Right cardiac atrium (tissue), 5 donors: ENCODE measurements around the gene SLX4IP. TPM values are rescaled to one million over a fixed set of nuclear protein-coding genes. Genes with fewer than 3 reads are reported as not detected.
A peak's percentile ranks its signal among the peaks of the same experiment; 100 is the strongest.
"Not testable (repeated sequence)": the region's sequence is repeated elsewhere in the genome, so short reads cannot be mapped to it uniquely, and the experiment has no call there.

Source experiments
- ATAC-seq, 2 donors: fragments of 200-7000 bp; cut with Tn5 transposase; one replicate each; pipeline versions ENCODE4 v1.8.0 to v1.9.1; 2020; ENCODE audit warnings: moderate library complexity in 2 of 2, mild to moderate bottlenecking in 1 of 2
- DNase-seq, 3 donors: peaks; one replicate each; pipeline ENCODE4 v3.0.0-alpha.2; 2020
- H3K27ac ChIP-seq: one replicate; pipeline ENCODE4 v1.5.1; 2013; ENCODE audit warnings: mild to moderate bottlenecking, low read length, control low read depth, moderate library complexity
- H3K27me3 ChIP-seq: one replicate; pipeline ENCODE4 v1.6.1; 2013; ENCODE audit not compliant: control insufficient read depth, insufficient read depth
- H3K4me1 ChIP-seq: one replicate; pipeline ENCODE4 v1.6.1; 2013; ENCODE audit warnings: low read length; ENCODE audit not compliant: control insufficient read depth, insufficient read depth
- H3K4me3 ChIP-seq: one replicate; pipeline ENCODE4 v1.5.1; 2013; ENCODE audit warnings: low read length, control low read depth
- H3K9me3 ChIP-seq: one replicate; pipeline ENCODE4 v1.6.1; 2013; ENCODE audit warnings: low read length; ENCODE audit not compliant: control insufficient read depth
- WGBS: extraction: QIAGEN DNeasy Blood & Tissue Kit; methylation state at CpG from one replicate; pipeline ENCODE4 v1.1.7; 2013; 5-methylcytosine and 5-hydroxymethylcytosine counted together
- intact Hi-C, 4 donors: fragments of 100-400 bp; cut with DNase I; formaldehyde crosslinking; loops; one replicate each; pipeline versions ENCODE4 v1.11.0 to v1.14.0; 2022 to 2023
- polyA plus RNA-seq: library from polyadenylated mRNA; stranded (reverse); fragments of 200-250 nt; gene quantifications from one replicate; pipeline ENCODE4 v1.2.3, GENCODE V29; 2013
- total RNA-seq, 4 donors: library from RNA; stranded (reverse); fragmentation: NEBNext Ultra II Directional; extraction: Animal tissue kit (Norgen Biotek cat#: 25700); gene quantifications; one replicate each; pipeline ENCODE4 v1.2.1, GENCODE V29; 2021
- donor health status: healthy with polysubstance abuse.
- donor health status: DM: no; HTN: yes; CAD: no.
- donor health status: DM: no; HTN: no; CAD: no.
- donor health status: DM: no; HTN: yes; CAD: no; lungs with severe emphysema.
- donor health status: DM: yes; HTN: yes; CAD: no.

SLX4IP gene
- total and polyA plus RNA-seq, 5 donors, result 1.3 to 3.2 (median 2.5) TPM

GRCh38 chr20:10408108-10408813 is 26.8 kb upstream of the SLX4IP start:
- no peak overlapping the region for H3K27ac ChIP-seq
- no peaks in the 10 kb centered on the region for H3K27me3 ChIP-seq
- ATAC-seq (no peak), DNase-seq (no peak)
- 94% methylated on average over 2 of the region's 2 CpGs for WGBS
- no peaks in the 10 kb centered on the region for H3K9me3 ChIP-seq
- no peak overlapping the region for H3K4me3 ChIP-seq
- peaks cover 1% of the 10 kb centered on the region for H3K4me1 ChIP-seq
- intact Hi-C loops, result no loop called here

GRCh38 chr20:10411673-10412072 is 23.4 kb upstream of the SLX4IP start:
- intact Hi-C loops, result no loop called here
- DNase-seq (no peak), ATAC-seq (no peak)
- no peaks in the 10 kb centered on the region for H3K27me3 ChIP-seq
- no peaks in the 10 kb centered on the region for H3K9me3 ChIP-seq
- H3K4me3 ChIP-seq, result no peak overlapping the region
- no peak overlapping the region for H3K27ac ChIP-seq
- 91% methylated on average over 1 of the region's 1 CpG for WGBS
- H3K4me1 ChIP-seq, result no peaks in the 10 kb centered on the region

GRCh38 chr20:10412591-10413408 is 22.3 kb upstream of the SLX4IP start:
- 77% methylated on average over 5 of the region's 5 CpGs for WGBS
- no peaks in the 10 kb centered on the region for H3K9me3 ChIP-seq

GRCh38 chr20:10415013-10415650 is 20.0 kb upstream of the SLX4IP start:
- H3K4me1 ChIP-seq, result peaks cover 2% of the 10 kb centered on the region
- DNase-seq (no peak), ATAC-seq (no peak)
- H3K9me3 ChIP-seq, result no peaks in the 10 kb centered on the region
- H3K27ac ChIP-seq, result no peak overlapping the region
- intact Hi-C loops, result no loop called here
- no peak overlapping the region for H3K4me3 ChIP-seq
- no peaks in the 10 kb centered on the region for H3K27me3 ChIP-seq
- 46% methylated on average over 3 of the region's 3 CpGs for WGBS

More at GRCh38 chr20:10412591-10413408, 22.3 kb upstream of the SLX4IP start:
- H3K4me3 ChIP-seq, result no peak overlapping the region
- no peak for ATAC-seq
- no peak overlapping the region for H3K27ac ChIP-seq
- peaks cover 2% of the 10 kb centered on the region for H3K4me1 ChIP-seq
- DNase-seq, result no peak
- H3K27me3 ChIP-seq, result no peaks in the 10 kb centered on the region
- intact Hi-C loops, result no loop called here

GRCh38 chr20:10417218-10417617 is 17.9 kb upstream of the SLX4IP start:
- H3K27me3 ChIP-seq, H3K4me3 ChIP-seq, H3K4me1 ChIP-seq, ATAC-seq, H3K27ac ChIP-seq, intact Hi-C loops, H3K9me3 ChIP-seq, DNase-seq: not testable (repeated sequence)
- WGBS, result 97% methylated on average over 2 of the region's 2 CpGs

- H3K27me3 ChIP-seq, result no peaks in the 10 kb centered on the region
- no peak overlapping the region for H3K27ac ChIP-seq
- 92% methylated on average over 5 of the region's 5 CpGs for WGBS
- H3K9me3 ChIP-seq, result no peaks in the 10 kb centered on the region
- intact Hi-C loops, result loop anchor here in 3 of 4 donors (10.0 kb wide), 2 partner anchors 445 to 805 kb away; no protein-coding TSS in a partner anchor
- peaks cover 2% of the 10 kb centered on the region for H3K4me1 ChIP-seq
- DNase-seq (no peak), ATAC-seq (no peak)
- H3K4me3 ChIP-seq, result no peak overlapping the region
Observed at GRCh38 chr20:10419550-10420133, 15.5 kb upstream of the SLX4IP start.

- intact Hi-C loops, result loop anchor here in 3 of 4 donors (10.0 kb wide), 2 partner anchors 449 to 809 kb away; no protein-coding TSS in a partner anchor
- no peak for ATAC-seq
- Histone ChIP-seq H3K4me1 (peaks cover 3% of the 10 kb centered on the region), H3K4me3 (no peak overlapping the region), H3K9me3 (no peaks in the 10 kb centered on the region), H3K27ac (no peak overlapping the region), H3K27me3 (no peaks in the 10 kb centered on the region)
- WGBS, result 68% methylated on average over 2 of the region's 2 CpGs
- DNase-seq, result no peak
Observed at GRCh38 chr20:10423735-10424134, 11.4 kb upstream of the SLX4IP start.

GRCh38 chr20:10427060-10427692 is 7.9 kb upstream of the SLX4IP start:
- WGBS, result 25% methylated on average over 3 of the region's 3 CpGs
- ATAC-seq (peak in 1 of 2 donors; percentile 63), DNase-seq (peak; percentile 56 to 86 (median 75))
- intact Hi-C loops, result loop anchor here (5.0 to 10.0 kb wide), 4 partner anchors 335 to 812 kb away; no protein-coding TSS in a partner anchor
- no peak overlapping the region for H3K4me3 ChIP-seq
- H3K4me1 ChIP-seq, result peaks cover 7% of the 10 kb centered on the region
- H3K9me3 ChIP-seq, result no peaks in the 10 kb centered on the region
- H3K27ac ChIP-seq, result no peak overlapping the region
- H3K27me3 ChIP-seq, result no peaks in the 10 kb centered on the region

- ATAC-seq (no peak), DNase-seq (no peak)
- Histone ChIP-seq H3K4me1 (peaks cover 7% of the 10 kb centered on the region), H3K9me3 (no peaks in the 10 kb centered on the region), H3K27ac (no peak overlapping the region), H3K27me3 (no peaks in the 10 kb centered on the region), H3K4me3 (no peak overlapping the region)
- intact Hi-C loops, result loop anchor here (5.0 to 10.0 kb wide), 4 partner anchors 336 to 813 kb away; no protein-coding TSS in a partner anchor
Observed at GRCh38 chr20:10428008-10428407, 7.1 kb upstream of the SLX4IP start.

GRCh38 chr20:10429443-10429981 is 5.6 kb upstream of the SLX4IP start:
- H3K27ac ChIP-seq, result no peak overlapping the region

More at GRCh38 chr20:10429443-10429981, 5.6 kb upstream of the SLX4IP start:
- intact Hi-C loops, result loop anchor here (5.0 to 10.0 kb wide), 4 partner anchors 337 to 815 kb away; no protein-coding TSS in a partner anchor
- Histone ChIP-seq H3K4me3 (no peak overlapping the region), H3K9me3 (no peaks in the 10 kb centered on the region), H3K4me1 (peaks cover 7% of the 10 kb centered on the region), H3K27me3 (no peaks in the 10 kb centered on the region)
- 79% methylated on average over 5 of the region's 5 CpGs for WGBS
- ATAC-seq, result no peak
- DNase-seq, result no peak
